ENCODE results near the gene FAM13A. TPM values are rescaled to one million over a fixed set of nuclear protein-coding genes. Genes with fewer than 3 reads are reported as not detected.

The FAM13A gene
- total and polyA plus RNA-seq, 2 of the 13 experiments (the other 11 are each of a cell fraction or from before 2014, with no cell fraction given), result 1.2 to 36.2 TPM

- no peak for TF ChIP-seq ZNF800 (CRISPR knock-in tag; IDR thresholded peaks at IDR 0.05)
- TF ChIP-seq SRSF1 (optimal IDR thresholded peaks at IDR 0.05; ENCODE audit: low read depth, low read length), result no peak
- TF ChIP-seq KLF16 (CRISPR knock-in tag; IDR thresholded peaks at IDR 0.05), result peak in 1 of 2 experiments; percentile 44; a peak in 1 of 4 replicates
- 0 out of 2 replicates have a peak, but pooled peaks have one; percentile 12 for TF ChIP-seq FOXA3 (CRISPR knock-in tag; IDR thresholded peaks at IDR 0.05)
- 0 out of 2 replicates have a peak, but pooled peaks have one; percentile 35 for TF ChIP-seq ERF (CRISPR knock-in tag; IDR thresholded peaks at IDR 0.05)
- TF ChIP-seq MIXL1 (CRISPR knock-in tag; IDR thresholded peaks at IDR 0.05), result 0 out of 2 replicates have a peak, but pooled peaks have one; percentile 66
- TF ChIP-seq HMGXB4 (CRISPR knock-in tag; IDR thresholded peaks at IDR 0.05; ENCODE audit: borderline replicate concordance in 1 of 2, low read depth in 1 of 2), result 0 out of 4 replicates have a peak, but pooled peaks of 1 of the 2 experiments have one; percentile 24
- TF ChIP-seq ZNF770 (CRISPR knock-in tag; IDR thresholded peaks at IDR 0.05), result no peak
- 0 out of 2 replicates have a peak, but pooled peaks have one; percentile 37 for TF ChIP-seq ZSCAN9 (CRISPR knock-in tag; IDR thresholded peaks at IDR 0.05; ENCODE audit: borderline replicate concordance)
- no peak for TF ChIP-seq PLRG1 (conservative IDR thresholded peaks at IDR 0.05)
- 0 out of 2 replicates have a peak, but pooled peaks have one; percentile 17 for TF ChIP-seq THAP11 (CRISPR knock-in tag; IDR thresholded peaks at IDR 0.05)
- no peak for TF ChIP-seq MTA1 (CRISPR knock-in tag; IDR thresholded peaks at IDR 0.05; ENCODE audit: borderline replicate concordance)
- TF ChIP-seq MAX (IDR thresholded peaks at IDR 0.05), result no peak
- peak; percentile 58 for TF ChIP-seq ARID5B (CRISPR knock-in tag; IDR thresholded peaks at IDR 0.05)
- 0 out of 2 replicates have a peak, but pooled peaks have one; percentile 21 for TF ChIP-seq KAT8 (CRISPR knock-in tag; IDR thresholded peaks at IDR 0.05)
- TF ChIP-seq ZBTB2 (CRISPR knock-in tag; IDR thresholded peaks at IDR 0.05; ENCODE audit: low read depth), result no peak
- TF ChIP-seq GATAD2A (CRISPR knock-in tag; IDR thresholded peaks at IDR 0.05), result 0 out of 2 replicates have a peak, but pooled peaks have one; percentile 37
Measured at GRCh38 chr4:89024051-89024675, 32.8 kb downstream of the FAM13A start (continued).
